HUES6 (cell line): ENCODE measurements around the gene LSM10.

ENCODE experiments used
- H3K27ac ChIP-seq: 2 replicates; pipeline ENCODE4 v1.7.0; 2013; ENCODE audit warnings: low read depth, mild to moderate bottlenecking, low read length, inconsistent platforms
- H3K27me3 ChIP-seq: 2 replicates; pipeline ENCODE4 v1.6.1; 2013; ENCODE audit warnings: low read length; ENCODE audit not compliant: control insufficient read depth, insufficient read depth
- H3K36me3 ChIP-seq: 2 replicates; pipeline ENCODE4 v1.6.1; 2013; ENCODE audit warnings: low read length; ENCODE audit not compliant: control insufficient read depth, insufficient read depth
- H3K4me1 ChIP-seq: 2 replicates; pipeline ENCODE4 v1.6.1; 2013; ENCODE audit warnings: low read length; ENCODE audit not compliant: control insufficient read depth, insufficient read depth
- H3K4me3 ChIP-seq: 2 replicates; pipeline ENCODE4 v1.5.1; 2013; ENCODE audit warnings: low read depth, low read length
- H3K9ac ChIP-seq: one replicate; pipeline ENCODE4 v1.6.1; 2013; ENCODE audit warnings: mild to moderate bottlenecking, low read length
- H3K9me3 ChIP-seq: 2 replicates; pipeline ENCODE4 v1.6.1; 2013; ENCODE audit warnings: low read depth, low read length; ENCODE audit not compliant: control insufficient read depth, insufficient read depth

Gene LSM10

DNA sequence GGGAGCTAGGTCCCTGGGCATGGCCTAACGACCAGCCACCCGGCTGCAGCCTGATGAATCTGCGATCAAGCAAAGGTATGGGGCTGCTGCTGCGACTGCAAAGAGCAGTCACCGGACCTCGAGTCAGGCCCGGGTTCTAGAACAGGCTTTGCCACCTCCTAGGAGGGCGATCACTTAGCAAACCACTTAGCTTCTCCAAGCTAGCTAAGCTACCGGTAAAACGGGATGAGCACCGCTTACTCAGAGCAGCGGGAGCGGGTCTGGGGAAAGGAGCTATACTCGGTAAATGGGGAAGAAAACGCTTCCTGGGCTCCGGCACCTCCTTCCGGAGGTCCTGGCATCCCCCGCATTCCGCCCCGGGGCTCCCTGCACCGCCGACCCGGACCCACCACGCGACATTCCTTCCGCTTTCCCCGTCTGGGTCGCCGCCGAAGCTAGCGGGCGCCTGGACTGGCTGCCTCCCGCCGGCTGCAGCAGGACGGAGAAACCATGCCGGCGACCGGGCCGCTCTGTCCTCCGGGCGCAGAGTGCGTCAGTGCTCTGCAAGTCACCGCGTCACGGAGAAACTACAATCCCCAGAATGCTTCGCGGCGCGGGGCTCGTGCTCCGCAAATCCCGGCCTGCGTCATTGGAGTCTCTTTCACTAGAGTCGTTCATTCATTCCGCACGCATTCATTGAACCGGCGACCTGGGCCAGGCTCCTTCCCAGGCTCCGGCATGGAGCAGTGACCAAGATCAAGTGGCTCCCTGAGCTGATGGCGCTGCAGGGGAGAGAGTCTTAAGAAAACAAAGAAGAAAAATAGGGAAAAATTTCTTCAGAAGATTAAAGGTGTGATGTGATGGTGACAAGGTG lies at the start of gene LSM10:
Gene LSM10 (minus strand): TSS at position 531 of the 853 bp plus-strand sequence. CDS start 3,779 bp downstream, outside the sequence.
- Histone ChIP-seq H3K36me3 (peaks cover 17% of the 10 kb centered on the region), H3K4me1 (peaks cover 13% of the 10 kb centered on the region), H3K9ac (peak within 1 kb of the TSS; percentile 86), H3K27me3 (no peaks in the 10 kb centered on the region), H3K4me3 (peak within 1 kb of the TSS; percentile 87), H3K27ac (peak within 1 kb of the TSS; percentile 64; the same call in 1 of the 2 replicates), H3K9me3 (no peaks in the 10 kb centered on the region)

GRCh38 chr1:36447450-36447849 lies 49.7 kb upstream of the LSM10 start:
- no peak overlapping the region for H3K27ac ChIP-seq
- H3K9me3 ChIP-seq, result no peaks in the 10 kb centered on the region
- H3K27me3 ChIP-seq, result no peaks in the 10 kb centered on the region
- H3K9ac ChIP-seq, result no peak overlapping the region
- no peaks in the 10 kb centered on the region for H3K36me3 ChIP-seq
- H3K4me3 ChIP-seq, result no peak overlapping the region
- 0 out of 2 replicates have a peak, but pooled peaks cover 3% of the 10 kb centered on the region for H3K4me1 ChIP-seq

- H3K4me3 ChIP-seq, result no peak overlapping the region
- no peak overlapping the region for H3K27ac ChIP-seq
- H3K9me3 ChIP-seq, result no peaks in the 10 kb centered on the region
- H3K9ac ChIP-seq, result no peak overlapping the region
- 0 out of 2 replicates have a peak, but pooled peaks cover 3% of the 10 kb centered on the region for H3K4me1 ChIP-seq
- no peaks in the 10 kb centered on the region for H3K36me3 ChIP-seq
- no peaks in the 10 kb centered on the region for H3K27me3 ChIP-seq
These were observed 49.0 kb upstream of the LSM10 start for GRCh38 chr1:36446746-36447145.

DNA sequence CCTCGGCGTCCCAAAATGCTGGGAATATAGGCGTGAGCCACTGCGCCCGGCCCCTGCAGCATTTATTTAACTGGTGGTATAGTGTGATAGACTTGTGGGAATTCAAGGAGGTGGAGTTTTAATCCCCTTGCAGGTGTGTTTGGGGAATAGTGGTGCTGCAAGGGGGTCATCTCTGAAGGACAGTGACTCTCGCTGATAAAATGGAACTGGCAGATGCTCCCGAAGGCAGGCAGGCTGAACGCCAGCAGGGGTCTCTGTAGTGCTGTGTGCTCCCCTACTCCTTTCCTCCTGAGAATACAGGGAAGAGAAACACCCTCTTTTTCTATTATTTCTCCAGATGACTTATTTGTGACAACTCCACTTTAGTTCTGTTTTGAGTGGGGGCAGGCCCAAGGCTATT lies 48.6 kb upstream of the LSM10 start:
- no peak overlapping the region for H3K9ac ChIP-seq
- no peaks in the 10 kb centered on the region for H3K9me3 ChIP-seq
- 0 out of 2 replicates have a peak, but pooled peaks cover 3% of the 10 kb centered on the region for H3K4me1 ChIP-seq
- no peak overlapping the region for H3K4me3 ChIP-seq
- no peaks in the 10 kb centered on the region for H3K27me3 ChIP-seq
- H3K36me3 ChIP-seq, result no peaks in the 10 kb centered on the region
- H3K27ac ChIP-seq, result no peak overlapping the region

DNA sequence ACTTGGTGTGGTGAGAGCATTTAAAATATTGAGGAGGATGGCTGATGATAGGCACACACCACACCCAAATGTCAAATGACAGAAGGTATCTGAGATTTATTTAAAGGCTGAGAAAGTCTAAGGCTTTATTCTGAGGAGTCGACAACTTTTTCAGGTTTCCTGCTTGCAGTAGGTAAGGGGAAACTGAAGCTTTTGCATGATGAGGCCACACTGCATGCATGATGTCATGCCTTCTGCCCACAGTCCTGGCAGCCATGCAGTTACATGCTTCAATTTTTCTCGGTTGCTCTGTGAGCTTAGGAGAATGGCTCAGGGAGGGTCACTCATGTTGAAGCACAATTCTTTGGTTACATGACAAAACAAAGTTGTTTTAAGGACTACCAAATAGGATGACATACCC lies 45.6 kb upstream of the LSM10 start:
- H3K36me3 ChIP-seq, result no peaks in the 10 kb centered on the region
- H3K27ac ChIP-seq, result no peak overlapping the region
- H3K27me3 ChIP-seq, result no peaks in the 10 kb centered on the region
- no peak overlapping the region for H3K4me3 ChIP-seq
- H3K9ac ChIP-seq, result no peak overlapping the region
- H3K4me1 ChIP-seq, result peaks cover 14% of the 10 kb centered on the region
- no peaks in the 10 kb centered on the region for H3K9me3 ChIP-seq

- Histone ChIP-seq H3K36me3 (no peaks in the 10 kb centered on the region), H3K27ac (no peak overlapping the region), H3K4me3 (no peak overlapping the region), H3K4me1 (peaks cover 14% of the 10 kb centered on the region), H3K27me3 (no peaks in the 10 kb centered on the region), H3K9me3 (no peaks in the 10 kb centered on the region), H3K9ac (no peak overlapping the region)
These were observed 44.6 kb upstream of the LSM10 start for GRCh38 chr1:36442337-36442736.

DNA sequence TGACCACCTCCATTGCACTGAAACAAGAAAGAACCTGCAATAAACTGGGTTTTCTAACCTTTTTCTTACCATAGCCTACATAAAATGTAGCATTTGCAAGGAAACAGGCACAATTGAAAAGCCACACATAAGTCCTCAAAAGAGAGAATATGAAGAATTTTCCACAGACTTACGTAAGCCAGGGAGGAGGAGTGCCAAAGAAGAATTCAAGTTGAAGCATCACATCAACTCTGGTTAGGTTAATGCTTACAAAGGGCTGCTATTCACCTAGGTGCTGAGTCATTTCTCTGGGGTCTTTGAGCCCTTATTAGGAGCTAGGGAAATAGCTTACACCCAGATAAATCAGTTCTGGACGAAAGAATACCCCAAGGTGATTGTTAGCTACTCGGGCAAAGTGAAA lies 42.9 kb upstream of the LSM10 start:
- Histone ChIP-seq H3K36me3 (no peaks in the 10 kb centered on the region), H3K27me3 (no peaks in the 10 kb centered on the region), H3K4me3 (no peak overlapping the region), H3K9ac (peak overlapping the region; percentile 57), H3K9me3 (no peaks in the 10 kb centered on the region), H3K4me1 (peaks cover 11% of the 10 kb centered on the region), H3K27ac (peak overlapping the region; percentile 21; the same call in 1 of the 2 replicates)

DNA sequence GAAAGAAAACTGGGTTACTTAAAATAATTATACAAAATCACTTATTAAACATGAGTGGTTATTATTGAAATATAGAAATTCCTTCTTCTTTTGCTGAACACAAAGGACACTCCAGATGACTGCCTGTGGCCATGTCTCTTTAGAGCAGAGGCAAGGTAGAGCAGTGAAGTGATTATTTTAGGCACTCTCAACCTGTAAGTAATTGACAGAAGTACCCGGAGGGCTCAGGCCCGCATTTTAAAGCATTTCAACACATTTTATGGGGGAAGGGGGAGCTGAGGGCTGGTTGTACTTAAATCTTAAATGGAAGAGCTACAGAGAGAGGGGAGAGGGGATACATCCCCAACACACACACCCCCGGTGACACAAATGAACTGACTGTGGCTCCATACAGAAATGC lies 42.3 kb upstream of the LSM10 start:
- Histone ChIP-seq H3K36me3 (no peaks in the 10 kb centered on the region), H3K27me3 (no peaks in the 10 kb centered on the region), H3K4me3 (no peak overlapping the region), H3K9ac (no peak overlapping the region), H3K9me3 (no peaks in the 10 kb centered on the region), H3K4me1 (peaks cover 11% of the 10 kb centered on the region), H3K27ac (no peak overlapping the region)

- Histone ChIP-seq H3K36me3 (no peaks in the 10 kb centered on the region), H3K4me1 (peaks cover 11% of the 10 kb centered on the region), H3K27me3 (no peaks in the 10 kb centered on the region), H3K9me3 (no peaks in the 10 kb centered on the region), H3K27ac (no peak overlapping the region), H3K4me3 (no peak overlapping the region), H3K9ac (no peak overlapping the region)
These were observed 41.0 kb upstream of the LSM10 start for GRCh38 chr1:36438715-36439114.

DNA sequence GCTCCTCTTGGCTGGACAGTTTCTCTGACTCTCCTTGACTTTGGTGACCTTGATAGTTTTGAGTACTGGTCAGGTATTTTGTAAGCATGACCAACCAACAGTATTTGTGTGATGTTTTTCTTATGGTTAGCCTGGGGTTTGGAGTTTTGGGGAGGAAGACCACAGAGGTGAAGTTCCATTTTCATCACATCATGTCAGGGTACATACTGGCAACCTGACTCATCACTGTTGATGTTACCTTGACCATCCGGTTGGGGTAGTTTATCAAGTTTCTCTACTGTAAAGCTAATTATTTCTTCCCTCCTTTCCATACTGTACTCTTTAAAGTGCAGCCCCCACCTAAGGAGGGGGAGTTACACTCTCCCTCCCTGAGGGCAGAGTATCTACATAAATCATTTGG lies 39.1 kb upstream of the LSM10 start:
- H3K9ac ChIP-seq, result no peak overlapping the region
- no peaks in the 10 kb centered on the region for H3K36me3 ChIP-seq
- H3K9me3 ChIP-seq, result no peaks in the 10 kb centered on the region
- no peak overlapping the region for H3K27ac ChIP-seq
- H3K4me3 ChIP-seq, result no peak overlapping the region
- H3K4me1 ChIP-seq, result peaks cover 11% of the 10 kb centered on the region
- no peaks in the 10 kb centered on the region for H3K27me3 ChIP-seq

DNA sequence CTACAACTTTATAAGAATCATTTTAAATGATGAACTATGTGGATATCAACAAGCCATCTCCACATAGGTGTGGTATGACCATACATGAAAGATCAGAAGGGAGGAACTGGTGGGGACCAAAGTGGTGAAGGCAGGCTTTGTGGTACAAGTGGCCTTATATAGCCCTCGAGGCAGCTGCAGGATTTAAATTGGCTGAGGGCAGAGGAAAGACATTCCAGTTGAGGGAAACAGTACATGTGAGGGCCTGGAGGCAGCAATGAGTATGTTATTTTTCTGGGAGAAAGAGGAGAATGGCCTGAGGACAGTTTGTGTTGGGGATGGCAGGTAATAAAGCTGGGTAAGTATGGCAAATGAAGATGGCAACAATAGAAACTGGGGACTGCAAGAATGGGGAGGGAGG lies 35.4 kb upstream of the LSM10 start:
- Histone ChIP-seq H3K9me3 (no peaks in the 10 kb centered on the region), H3K9ac (no peak overlapping the region), H3K4me3 (no peak overlapping the region), H3K27ac (no peak overlapping the region), H3K27me3 (no peaks in the 10 kb centered on the region), H3K4me1 (no peaks in the 10 kb centered on the region), H3K36me3 (no peaks in the 10 kb centered on the region)
